NCI-H187 treated with DMSO at 0.1 percent for 48 hours (cell line): ENCODE results near the gene VPS16.

Source experiments
- DNase-seq: peaks from one replicate; lab custom pipeline; 2025; lab: John Stamatoyannopoulos, UW

VPS16 gene

GRCh38 chr20:2902291-2902690 lies 61.7 kb downstream of the VPS16 start:
- no peak for DNase-seq

GRCh38 chr20:2902818-2903217 lies 62.3 kb downstream of the VPS16 start:
- no peak for DNase-seq

DNA sequence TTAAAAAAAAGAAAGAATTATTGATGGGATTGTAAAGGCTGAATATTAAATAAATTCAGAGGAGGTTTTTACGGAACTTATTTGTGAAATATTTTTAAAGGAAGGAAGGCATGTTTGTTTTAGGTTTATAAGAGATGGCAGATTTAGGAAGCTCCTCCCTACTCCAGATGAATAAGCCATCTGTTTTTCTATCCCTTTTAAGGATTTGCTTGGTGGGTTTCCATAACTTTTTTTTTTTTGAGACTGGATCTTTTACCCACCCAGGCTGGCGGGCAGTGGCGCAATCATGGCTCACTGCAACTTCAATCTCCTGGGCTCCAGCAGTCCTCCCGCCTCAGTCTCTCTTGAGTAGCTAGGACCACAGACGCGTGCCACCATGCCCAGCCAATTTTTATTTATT lies 63.1 kb downstream of the VPS16 start:
- no peak for DNase-seq

- no peak for DNase-seq
Observed at GRCh38 chr20:2907519-2907918, 67.0 kb downstream of the VPS16 start.

- no peak for DNase-seq
Observed at GRCh38 chr20:2909953-2910352, 69.4 kb downstream of the VPS16 start.

DNA sequence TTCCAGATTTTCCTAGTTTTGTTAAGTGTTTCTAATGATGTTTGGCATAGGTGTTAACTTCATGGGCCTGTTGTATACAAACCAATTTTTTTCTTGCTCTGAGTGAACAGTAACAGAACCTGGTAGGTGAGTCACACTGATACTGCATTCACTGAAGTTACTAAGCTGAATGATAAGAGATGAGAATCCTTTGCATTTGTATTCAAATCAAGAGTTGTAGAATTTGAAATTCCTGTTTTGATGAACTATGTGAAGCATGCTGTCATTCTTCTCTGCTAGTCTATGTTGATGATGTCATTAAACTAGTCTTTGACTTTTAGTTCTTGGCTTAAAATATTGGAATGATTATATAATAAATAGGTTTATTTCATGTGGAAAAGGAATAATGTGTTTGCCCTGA lies 70.7 kb downstream of the VPS16 start:
- DNase-seq, result no peak

DNA sequence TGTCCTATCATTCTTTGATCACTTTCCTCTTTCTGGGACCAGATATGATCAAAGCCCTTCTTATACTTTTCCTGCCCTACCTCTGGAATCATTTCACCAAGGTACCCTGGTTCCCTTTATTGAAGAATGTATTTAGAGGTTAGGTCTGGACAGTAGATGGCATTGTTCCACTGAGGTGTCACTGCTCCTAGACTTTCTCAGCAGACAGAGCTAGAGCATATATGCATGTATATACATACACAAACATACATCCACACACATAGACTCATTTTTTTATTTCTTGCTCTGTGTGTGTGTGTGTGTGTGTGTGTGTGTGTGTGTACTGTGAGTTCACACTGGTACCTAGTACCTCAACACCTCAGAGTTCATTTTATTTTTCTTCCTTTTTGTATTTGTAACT lies 73.6 kb downstream of the VPS16 start:
- no peak for DNase-seq
